Heart left ventricle (tissue), 13 donors: ENCODE data around the gene HTRA2.

Source experiments
- CTCF ChIP-seq, 12 donors: fragments of 200-600 bp; sonication (generic) in 4 of 12; IDR thresholded peaks; one replicate each; pipeline versions ENCODE4 v1.5.0 to v1.8.0; 2018 to 2022; ENCODE audit warnings: antibody characterized with exemption in 12 of 12, mild to moderate bottlenecking in 5 of 12
- POLR2A ChIP-seq, 2 donors: fragments of 450-650 bp; IDR thresholded peaks; one replicate each; pipeline ENCODE4 v1.6.1; 2017; ENCODE audit warnings: antibody characterized with exemption in 2 of 2, mild to moderate bottlenecking in 2 of 2, moderate library complexity in 2 of 2
- donor health status: ischemic (EF 13 %, LVEDD 7.1; RV severe dilation, severe dysfunction).
- donor health status: DM: no; HTN: yes; CAD: no.
- donor health status: DM: no; HTN: no; CAD: no.
- donor health status: ischemic (EF 25% LVEDD 6.9; RV normal size, moderate dysfunction).
- donor health status: ischemic (EF 25% LVEDD 5.7; RV mildly dilated, moderate dysfunction).
- donor health status: ischemic (EF 35%, LVEDD 5.7; RV mildly dilated, moderate dysfunction).
- donor health status: nonischemic (EF 11% LVEDD 7.7; RV severe dilation, severe dysfunction).
- donor health status: DM: yes; HTN: yes; CAD: no.
- donor health status: PGD.
- donor health status: ischemic (EF 29% LVEDD 5.4; RV normal size, mild dysfunction).
- donor health status: nonischemic (EF 23%, LVEDD 6.1; RV moderate dilation, normal function).

- no peak for TF ChIP-seq POLR2A (IDR thresholded peaks at IDR 0.05)
- no peak for TF ChIP-seq CTCF (IDR thresholded peaks at IDR 0.05)
Observed at GRCh38 chr2:74522516-74522915, 7.2 kb upstream of the HTRA2 start.
